GM18498 (cell line): Measurements from ENCODE around the gene ASPSCR1.

Experiments used
- ATAC-seq: cut with Tn5 transposase; IDR thresholded peaks from one replicate; pipeline ENCODE4 v1.9.1; 2021; ENCODE audit warnings: mild to moderate bottlenecking, moderate library complexity; ENCODE audit not compliant: unreplicated experiment

The ASPSCR1 gene

DNA sequence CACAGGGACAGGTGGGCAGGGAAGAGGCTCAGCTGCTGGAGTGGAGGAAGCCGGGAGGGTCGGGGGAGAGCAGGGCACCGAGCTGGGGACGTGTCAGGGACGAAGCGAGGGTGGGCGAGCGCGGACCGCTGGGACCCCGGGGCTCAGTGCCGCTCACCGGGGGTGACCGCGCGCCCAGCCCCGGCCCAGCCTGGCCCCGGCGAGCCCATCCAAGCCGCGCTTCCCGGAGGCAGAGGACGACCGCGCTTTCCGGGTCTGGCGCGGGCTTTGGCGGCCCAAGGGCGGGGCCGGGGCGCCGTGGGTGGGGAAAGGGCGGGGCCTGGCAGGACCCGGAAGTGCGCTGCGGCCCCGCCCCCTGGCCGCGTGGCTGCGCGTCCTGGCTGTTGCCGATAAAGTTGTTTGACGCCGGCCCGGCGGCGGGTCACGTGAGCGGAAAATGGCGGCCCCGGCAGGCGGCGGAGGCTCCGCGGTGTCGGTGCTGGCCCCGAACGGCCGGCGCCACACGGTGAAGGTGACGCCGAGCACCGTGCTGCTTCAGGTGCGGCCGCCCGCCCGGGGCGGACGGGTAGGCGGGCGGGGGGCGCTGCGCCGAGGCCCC lies at the start of gene ASPSCR1:
Gene ASPSCR1 (plus strand): TSS at position 419 of the 598 bp plus-strand sequence. CDS start 18 bp downstream, at position 437.
- peak; percentile 88 for ATAC-seq

DNA sequence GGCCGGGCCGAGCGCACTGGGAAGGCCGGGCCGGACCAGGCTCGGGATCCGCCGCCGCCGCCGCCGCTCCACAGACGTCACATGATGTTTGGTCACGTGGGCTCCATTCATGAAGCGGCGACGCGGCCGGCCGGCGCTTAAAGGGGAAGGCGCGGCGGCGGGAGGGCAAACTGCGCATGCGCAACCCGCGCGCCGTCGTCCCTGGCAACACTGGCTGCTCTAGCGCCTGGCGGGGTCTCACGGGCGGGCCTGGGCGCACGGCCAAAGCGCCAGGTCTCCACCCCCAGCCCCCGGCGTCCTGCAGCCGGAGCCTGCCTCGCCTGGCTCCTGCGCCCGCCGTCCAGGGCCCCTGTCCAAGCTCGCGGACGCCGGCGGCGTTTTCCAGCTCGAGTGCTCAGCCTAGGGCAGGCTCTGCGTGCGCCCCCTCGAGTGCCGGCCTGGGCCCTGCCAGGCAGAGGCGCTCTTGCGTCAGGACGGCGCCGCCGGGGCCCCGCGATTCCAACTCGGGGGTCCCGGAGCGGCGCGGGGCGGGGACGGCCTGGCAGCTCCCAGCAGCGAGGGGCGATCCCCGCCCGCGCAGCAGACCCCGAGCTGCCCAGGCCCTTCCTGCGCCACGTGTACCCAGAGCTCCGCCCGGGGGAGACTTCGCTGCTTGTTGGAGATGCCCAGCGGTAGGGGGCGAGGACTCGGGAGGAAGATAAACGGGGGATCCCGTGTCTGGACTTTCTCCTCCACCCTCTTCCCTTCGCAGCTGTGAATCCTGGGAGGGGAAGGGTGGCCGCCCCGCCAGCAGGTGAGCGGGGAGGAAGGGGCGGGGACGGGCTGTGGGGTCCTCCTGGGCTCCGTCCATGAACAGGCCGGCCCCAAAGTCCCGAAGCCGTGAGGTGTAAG lies 49.5 kb upstream of the ASPSCR1 start, which contains the start of gene MAFG:
Gene MAFG (minus strand): TSS at position 83 of the 891 bp plus-strand sequence. CDS start 4,550 bp downstream, outside the sequence.
- ATAC-seq, result peak; percentile 67

DNA sequence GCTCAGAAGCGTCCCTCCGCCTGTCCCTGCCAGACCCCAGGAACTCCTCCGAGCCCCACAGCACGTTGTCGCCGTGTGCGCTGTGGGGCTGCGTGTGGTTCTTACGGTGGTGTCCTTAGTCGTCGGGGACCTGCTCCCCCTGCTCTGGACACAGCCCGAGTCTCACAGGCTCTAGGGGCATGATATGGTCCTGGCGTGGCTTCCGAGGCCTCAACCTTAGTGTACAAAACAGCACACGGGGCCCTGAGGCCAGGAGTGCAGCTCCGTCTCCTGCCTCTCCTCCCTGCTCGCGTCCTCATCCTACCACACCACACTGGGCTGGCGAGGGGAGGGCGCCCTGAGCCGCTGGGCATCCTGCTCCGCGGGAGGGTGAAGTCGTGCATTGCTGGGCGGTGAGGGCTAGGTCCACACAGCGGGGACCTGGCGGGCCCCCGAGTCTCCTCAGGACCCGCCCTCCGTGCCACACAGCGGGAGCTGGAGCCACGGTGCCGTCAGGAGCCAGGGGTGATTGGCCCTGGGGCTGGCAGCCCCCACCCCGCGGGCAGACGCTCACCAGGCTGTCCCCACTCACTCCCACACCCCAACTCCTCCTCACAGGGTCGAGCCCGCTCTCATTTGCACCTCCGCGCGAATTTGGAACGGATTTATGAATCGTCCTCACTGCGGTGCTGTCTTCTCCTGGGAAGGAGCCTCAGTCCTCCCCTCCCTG lies 48.7 kb upstream of the ASPSCR1 start:
- no peak for ATAC-seq

GRCh38 chr17:81929253-81930141 lies 47.9 kb upstream of the ASPSCR1 start:
- ATAC-seq, result no peak

GRCh38 chr17:81930142-81931125 lies 47.0 kb upstream of the ASPSCR1 start:
- no peak for ATAC-seq

- ATAC-seq, result no peak
Measured at GRCh38 chr17:81931189-81931556, 46.3 kb upstream of the ASPSCR1 start.

GRCh38 chr17:81931557-81932332 lies 45.7 kb upstream of the ASPSCR1 start:
- ATAC-seq, result no peak

DNA sequence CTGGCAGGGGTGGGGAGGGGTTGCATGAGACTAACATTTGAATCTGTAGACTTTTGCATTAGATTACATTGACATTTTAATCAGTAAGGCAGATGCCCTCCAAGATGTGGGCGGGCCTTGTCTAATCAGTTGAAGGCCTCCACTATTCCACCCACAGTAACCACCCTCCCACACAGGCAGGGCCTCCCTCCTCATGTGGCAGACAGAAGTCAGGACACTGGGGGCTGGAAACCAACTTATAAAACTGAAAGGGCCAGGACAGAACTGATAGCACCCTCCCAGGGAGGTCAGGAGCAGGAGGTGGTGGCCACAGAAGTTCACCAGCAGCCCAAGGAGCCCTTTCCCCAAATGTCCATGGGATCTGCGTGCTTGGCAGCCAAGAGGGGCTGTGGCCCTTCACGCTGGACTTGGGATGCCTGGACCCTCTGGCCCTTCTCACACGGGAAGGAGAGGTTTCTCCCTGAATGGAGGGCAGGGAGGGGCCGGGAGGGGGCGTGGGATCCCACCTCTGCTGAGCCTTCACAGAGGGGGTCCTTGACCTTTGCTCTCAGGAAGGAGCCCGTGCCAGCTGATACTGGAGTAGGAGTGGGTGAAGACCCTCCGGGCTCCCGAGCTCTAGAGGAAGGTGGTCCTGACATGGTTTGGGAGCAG lies 45.0 kb upstream of the ASPSCR1 start:
- no peak for ATAC-seq

DNA sequence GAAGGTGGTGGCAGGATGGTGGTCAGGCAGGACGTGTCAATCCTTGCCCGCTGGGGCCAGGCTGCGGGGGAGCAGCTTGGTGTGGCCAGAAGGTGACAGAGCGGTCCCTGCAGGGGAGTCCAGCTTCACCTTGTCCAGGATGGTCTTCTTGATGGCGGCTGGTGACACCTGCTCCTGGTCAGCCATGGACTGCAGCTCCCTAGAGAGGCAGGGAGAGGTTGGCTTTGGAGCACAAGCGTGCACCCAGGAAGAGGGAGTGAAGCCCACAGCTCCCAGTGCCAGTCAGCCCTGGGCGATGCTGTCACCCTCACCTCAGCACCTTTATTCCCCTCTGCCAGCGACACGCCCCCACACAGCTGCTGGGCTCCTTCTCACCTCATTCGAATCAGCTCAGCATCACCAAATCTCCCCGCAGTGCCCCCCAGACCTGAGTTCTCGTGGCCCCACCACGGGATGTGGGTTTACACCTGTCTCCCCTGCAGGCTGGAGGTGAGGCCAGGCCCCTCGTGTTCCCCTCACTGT lies 44.2 kb upstream of the ASPSCR1 start:
- ATAC-seq, result no peak

GRCh38 chr17:81934098-81934757 lies 43.2 kb upstream of the ASPSCR1 start:
- no peak for ATAC-seq

- ATAC-seq, result no peak
Measured at GRCh38 chr17:81934850-81935708, 42.4 kb upstream of the ASPSCR1 start.

DNA sequence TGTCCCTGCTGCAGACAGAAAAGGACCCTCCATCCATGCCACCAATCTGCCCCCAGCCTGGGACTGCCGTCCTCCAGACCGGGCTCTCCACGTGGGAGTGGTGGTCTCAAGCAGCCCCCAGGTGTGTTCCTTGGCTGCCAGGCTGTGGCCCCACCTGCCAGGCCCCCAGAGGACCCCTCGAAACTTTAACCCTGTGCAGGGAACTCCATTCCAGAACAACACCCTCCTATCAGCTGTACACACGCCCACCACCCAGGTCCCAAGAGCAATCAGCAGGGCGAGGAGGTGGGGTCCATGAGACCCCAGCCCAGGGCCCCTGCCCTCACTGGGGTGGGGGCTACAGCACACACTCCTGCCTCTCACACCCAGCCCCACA lies 41.7 kb upstream of the ASPSCR1 start:
- ATAC-seq, result no peak

DNA sequence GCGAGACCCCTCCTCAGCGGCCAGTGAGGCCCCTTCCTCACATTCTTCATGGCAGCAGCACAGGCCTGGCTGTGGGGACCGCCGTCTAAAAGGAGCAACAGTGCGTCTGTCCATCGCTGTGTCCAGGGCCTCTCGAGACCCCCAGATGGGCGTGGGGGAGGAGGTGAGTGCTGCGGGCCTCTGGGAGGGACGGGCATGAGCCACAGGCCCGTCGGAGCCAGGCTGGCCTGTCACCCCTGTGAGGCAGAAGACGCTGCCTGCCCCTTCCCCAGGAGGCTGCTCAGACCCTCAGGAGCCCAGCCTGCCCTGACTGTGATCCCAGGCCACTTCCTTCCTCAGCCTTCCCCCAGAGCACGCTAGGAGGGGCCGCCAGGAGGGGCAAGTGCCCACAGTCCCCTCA lies 38.2 kb upstream of the ASPSCR1 start:
- no peak for ATAC-seq

- ATAC-seq, result no peak
Measured at GRCh38 chr17:81939881-81940385, 37.5 kb upstream of the ASPSCR1 start.

DNA sequence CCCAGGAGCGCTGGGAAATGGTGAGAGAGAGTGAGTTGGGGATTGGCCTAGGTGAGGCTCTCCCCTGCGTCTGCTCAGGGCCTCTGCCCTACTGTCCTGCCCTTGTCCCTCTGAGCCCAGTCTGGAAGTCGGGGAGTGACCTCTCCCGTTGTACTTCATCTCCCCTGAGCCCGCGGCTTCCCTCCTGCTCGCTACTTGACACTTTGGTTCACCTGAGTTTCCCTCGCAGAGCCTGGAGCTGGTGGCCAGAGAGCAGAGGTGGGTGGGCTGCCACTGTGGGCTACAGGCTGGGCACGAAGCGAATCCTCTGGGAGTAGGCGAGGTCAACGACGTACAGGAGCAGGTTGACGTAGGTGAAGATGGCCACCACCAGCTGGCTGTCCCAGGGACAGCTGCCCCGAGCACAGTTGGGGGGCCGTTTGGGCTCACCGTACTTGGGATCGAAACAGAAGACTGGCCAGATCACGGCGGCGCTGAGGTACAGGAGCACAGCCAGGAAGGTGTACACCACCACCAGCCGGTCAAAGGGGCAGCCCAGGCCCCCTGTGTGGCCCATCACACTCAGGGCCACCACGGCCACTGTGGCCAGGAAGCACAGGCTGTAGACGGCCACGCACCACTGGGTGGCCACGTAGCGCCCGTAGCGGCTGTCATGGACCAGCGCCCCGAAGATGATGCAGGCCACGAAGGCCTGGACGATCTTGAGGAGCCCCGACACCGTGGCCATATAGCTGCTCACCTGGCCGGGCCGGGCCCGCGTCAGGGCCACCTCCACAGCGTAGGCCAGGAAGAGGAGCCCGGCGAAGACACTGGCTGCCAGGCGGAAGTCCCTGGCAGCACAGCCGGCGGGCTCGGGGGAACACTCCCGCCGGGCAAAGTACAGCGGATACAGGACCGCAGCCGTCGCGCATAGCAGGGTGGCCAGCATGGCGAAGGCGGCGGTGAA lies 36.6 kb upstream of the ASPSCR1 start:
- no peak for ATAC-seq
